PC-3 (cell line): ENCODE measurements around the gene SLC5A10. TPM values are rescaled to one million over a fixed set of nuclear protein-coding genes. Genes with fewer than 3 reads are reported as not detected.
A peak's percentile ranks its signal among the peaks of the same experiment; 100 is the strongest.

ENCODE experiments used
- ATAC-seq: fragments of 200-7000 bp; cut with Tn5 transposase; 2 replicates; pipeline ENCODE4 v1.9.1; 2020; ENCODE audit warnings: mild to moderate bottlenecking, moderate library complexity
- BruUV-seq: library from RNA; stranded (reverse); fragments of 400-500 nt; replicated peaks from 2 replicates; lab custom pipeline; 2021; lab: Mats Ljungman, UMichigan
- CTCF ChIA-PET: fragments of 300-600 bp; sonication (Branson Sonifier 250); formaldehyde crosslinking; loops from one replicate; lab custom pipeline; 2022; ENCODE audit warnings: antibody characterized with exemption; lab: Charles Lee
- POLR2A ChIA-PET: fragments of 300-600 bp; sonication (Branson Sonifier 250); formaldehyde crosslinking; loops from one replicate; lab custom pipeline; 2022; ENCODE audit warnings: antibody characterized with exemption; ENCODE audit not compliant: unreplicated experiment; lab: Charles Lee
- DNase-seq: peaks from one replicate; pipeline ENCODE4 v3.0.0-alpha.2; 2015
- H2AFZ ChIP-seq: fragments of 300-600 bp; sonication (generic); 2 replicates; pipeline ENCODE4 v1.6.0; 2016; ENCODE audit warnings: antibody characterized with exemption, low read length
- H3F3A ChIP-seq: fragments of 300-600 bp; sonication (generic); one replicate; pipeline ENCODE4 v1.6.0; 2017; ENCODE audit warnings: antibody characterized with exemption, low read length, control low read depth, mild to moderate bottlenecking; ENCODE audit not compliant: unreplicated experiment
- H3K27ac ChIP-seq: fragments of 300-600 bp; sonication (generic); 2 replicates; pipeline ENCODE4 v1.5.1; 2016; ENCODE audit warnings: mild to moderate bottlenecking, low read length
- H3K27me3 ChIP-seq: fragments of 300-600 bp; sonication (generic); 2 replicates; pipeline ENCODE4 v1.6.1; 2016; ENCODE audit warnings: low read length, mixed read lengths
- H3K36me3 ChIP-seq: fragments of 300-600 bp; sonication (generic); 2 replicates; pipeline ENCODE4 v1.6.1; 2016; ENCODE audit warnings: low read depth, mixed run types, low read length, mixed read lengths
- H3K4me1 ChIP-seq: fragments of 300-600 bp; sonication (generic); 2 replicates; pipeline ENCODE4 v1.5.1; 2016; ENCODE audit warnings: low read length; ENCODE audit not compliant: insufficient read depth
- H3K4me2 ChIP-seq: fragments of 300-600 bp; sonication (generic); 2 replicates; pipeline ENCODE4 v1.6.0; 2016; ENCODE audit warnings: low read length
- H3K4me3 ChIP-seq: fragments of 300-600 bp; sonication (generic); 2 replicates; pipeline ENCODE4 v1.5.1; 2016; ENCODE audit warnings: mild to moderate bottlenecking, low read length, mixed read lengths
- H3K79me2 ChIP-seq: fragments of 300-600 bp; sonication (generic); 2 replicates; pipeline ENCODE4 v1.6.1; 2017; ENCODE audit warnings: low read length, mixed read lengths
- H3K9ac ChIP-seq: fragments of 300-600 bp; sonication (generic); 2 replicates; pipeline ENCODE4 v1.6.0; 2016; ENCODE audit warnings: mild to moderate bottlenecking, low read length
- H3K9me2 ChIP-seq: fragments of 300-600 bp; sonication (generic); replicated peaks from 2 replicates; pipeline ENCODE4 v1.6.1; 2016; ENCODE audit warnings: mixed run types, low read length, mixed read lengths
- H3K9me3 ChIP-seq: fragments of 300-600 bp; sonication (generic); 2 replicates; pipeline ENCODE4 v1.6.1; 2016; ENCODE audit warnings: low read length, mixed read lengths
- H4K20me1 ChIP-seq: fragments of 300-600 bp; sonication (generic); 2 replicates; pipeline ENCODE4 v1.6.1; 2016; ENCODE audit warnings: low read length, mixed read lengths
- EZH2 ChIP-seq: fragments of 300-600 bp; sonication (generic); IDR thresholded peaks from one replicate; pipeline ENCODE4 v1.6.1; 2017; ENCODE audit warnings: antibody characterized with exemption, mild to moderate bottlenecking, low read length; ENCODE audit not compliant: unreplicated experiment
- EZH2phosphoT487 ChIP-seq: fragments of 300-600 bp; sonication (generic); IDR thresholded peaks from 2 replicates; pipeline ENCODE4 v1.6.1; 2018; ENCODE audit warnings: mild to moderate bottlenecking, antibody characterized with exemption, low read length, borderline replicate concordance
- intact Hi-C: fragments of 100-400 bp; cut with micrococcal nuclease; formaldehyde crosslinking; loops from 2 replicates; pipeline ENCODE4 v1.9.0; 2023
- total RNA-seq: library from RNA; depleted of rRNA; stranded (reverse); fragments of >200 nt; gene quantifications from 2 replicates; pipeline ENCODE4 v1.2.3, GENCODE V29; 2014
- TF ChIP-seq, protein P1 (sequence below): fragments of 300-600 bp; sonication (generic); conservative IDR thresholded peaks from 2 replicates; pipeline ENCODE4 v1.5.1; 2017; ENCODE audit warnings: antibody characterized with exemption, low read depth, mild to moderate bottlenecking, low read length

Gene SLC5A10
- total RNA-seq, 1 experiment from 2014 or later: not detected

DNA sequence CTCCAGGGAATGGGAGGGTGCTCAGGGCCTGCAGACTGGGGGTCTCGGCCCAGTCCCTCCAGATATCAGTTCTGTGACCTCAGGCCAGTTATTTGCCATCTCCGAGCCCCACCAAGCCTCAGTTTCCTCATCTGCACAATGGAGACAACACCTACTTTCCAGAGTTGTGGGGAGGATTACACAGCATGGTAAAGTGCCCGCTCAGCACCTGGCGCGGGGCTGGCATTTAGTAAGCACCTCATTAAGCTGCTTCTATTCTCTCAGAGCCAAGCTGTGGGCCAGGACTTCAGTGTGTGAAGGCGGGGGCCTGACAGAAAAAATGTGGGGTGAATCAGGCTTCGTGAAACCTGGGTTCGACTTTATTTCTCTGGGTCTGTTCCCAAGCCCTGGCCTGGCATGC lies 47.4 kb downstream of the SLC5A10 start:
- no peak overlapping the region for H3K27ac ChIP-seq
- no peaks in the 10 kb centered on the region for H3F3A ChIP-seq
- H3K9me2 ChIP-seq: no peaks in the 10 kb centered on the region
- H3K4me3 ChIP-seq: no peak overlapping the region
- H3K36me3 ChIP-seq: no peaks in the 10 kb centered on the region
- no peaks in the 10 kb centered on the region for H3K9me3 ChIP-seq
- H2AFZ ChIP-seq: no peak overlapping the region
- ChIA-PET POLR2A (no interaction called here), CTCF (no interaction called here)
- H3K27me3 ChIP-seq: no peaks in the 10 kb centered on the region
- H3K9ac ChIP-seq: no peak overlapping the region
- no peaks in the 10 kb centered on the region for H4K20me1 ChIP-seq
- H3K4me1 ChIP-seq: peaks cover 5% of the 10 kb centered on the region; the same call in 1 of the 2 replicates
- DNase-seq: no peak
- no peaks in the 10 kb centered on the region for H3K79me2 ChIP-seq
- no peak for ATAC-seq
- TF ChIP-seq, protein P1, sequence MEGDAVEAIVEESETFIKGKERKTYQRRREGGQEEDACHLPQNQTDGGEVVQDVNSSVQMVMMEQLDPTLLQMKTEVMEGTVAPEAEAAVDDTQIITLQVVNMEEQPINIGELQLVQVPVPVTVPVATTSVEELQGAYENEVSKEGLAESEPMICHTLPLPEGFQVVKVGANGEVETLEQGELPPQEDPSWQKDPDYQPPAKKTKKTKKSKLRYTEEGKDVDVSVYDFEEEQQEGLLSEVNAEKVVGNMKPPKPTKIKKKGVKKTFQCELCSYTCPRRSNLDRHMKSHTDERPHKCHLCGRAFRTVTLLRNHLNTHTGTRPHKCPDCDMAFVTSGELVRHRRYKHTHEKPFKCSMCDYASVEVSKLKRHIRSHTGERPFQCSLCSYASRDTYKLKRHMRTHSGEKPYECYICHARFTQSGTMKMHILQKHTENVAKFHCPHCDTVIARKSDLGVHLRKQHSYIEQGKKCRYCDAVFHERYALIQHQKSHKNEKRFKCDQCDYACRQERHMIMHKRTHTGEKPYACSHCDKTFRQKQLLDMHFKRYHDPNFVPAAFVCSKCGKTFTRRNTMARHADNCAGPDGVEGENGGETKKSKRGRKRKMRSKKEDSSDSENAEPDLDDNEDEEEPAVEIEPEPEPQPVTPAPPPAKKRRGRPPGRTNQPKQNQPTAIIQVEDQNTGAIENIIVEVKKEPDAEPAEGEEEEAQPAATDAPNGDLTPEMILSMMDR: no peak
- no peak for TF ChIP-seq EZH2phosphoT487
- intact Hi-C loops: no loop called here
- no TSS peak for BruUV-seq
- no peak overlapping the region for H3K4me2 ChIP-seq

DNA sequence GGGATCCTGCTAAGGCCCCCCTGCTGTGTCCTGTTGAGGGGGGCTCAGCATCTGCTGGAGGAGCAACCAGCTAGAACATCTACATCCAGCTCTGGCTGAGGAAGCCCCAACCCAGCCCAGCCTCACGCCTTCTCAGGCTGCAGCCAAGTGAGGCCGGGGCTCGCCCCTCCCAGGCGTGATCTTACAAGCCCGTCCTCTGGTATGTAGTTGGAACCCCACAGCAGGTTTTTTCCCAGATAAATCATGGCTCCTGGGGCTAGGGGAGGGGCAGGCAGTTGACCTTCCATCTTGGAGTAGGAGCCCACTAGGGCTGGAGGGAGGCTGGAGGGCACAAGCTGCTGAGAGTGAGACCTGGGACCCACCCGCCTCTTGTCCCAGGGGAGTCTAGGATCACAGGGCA lies 47.9 kb downstream of the SLC5A10 start:
- ATAC-seq (no peak), DNase-seq (no peak)
- Histone ChIP-seq H3K27me3 (no peaks in the 10 kb centered on the region), H3K4me3 (no peak overlapping the region), H3K27ac (peak overlapping the region; percentile 43; the same call in 1 of the 2 replicates), H3K4me2 (no peak overlapping the region), H3K36me3 (no peaks in the 10 kb centered on the region), H3K4me1 (peaks cover 5% of the 10 kb centered on the region; the same call in 1 of the 2 replicates), H4K20me1 (no peaks in the 10 kb centered on the region), H3K9ac (no peak overlapping the region), H2AFZ (no peak overlapping the region), H3K9me3 (no peaks in the 10 kb centered on the region), H3K9me2 (no peaks in the 10 kb centered on the region), H3K79me2 (no peaks in the 10 kb centered on the region), H3F3A (no peaks in the 10 kb centered on the region)
- intact Hi-C loops: no loop called here
- BruUV-seq: no TSS peak
- CTCF ChIA-PET: no interaction called here
- TF ChIP-seq EZH2phosphoT487: no peak
- no peak for TF ChIP-seq EZH2
- TF ChIP-seq, protein P1: no peak
- POLR2A ChIA-PET: no interaction called here

DNA sequence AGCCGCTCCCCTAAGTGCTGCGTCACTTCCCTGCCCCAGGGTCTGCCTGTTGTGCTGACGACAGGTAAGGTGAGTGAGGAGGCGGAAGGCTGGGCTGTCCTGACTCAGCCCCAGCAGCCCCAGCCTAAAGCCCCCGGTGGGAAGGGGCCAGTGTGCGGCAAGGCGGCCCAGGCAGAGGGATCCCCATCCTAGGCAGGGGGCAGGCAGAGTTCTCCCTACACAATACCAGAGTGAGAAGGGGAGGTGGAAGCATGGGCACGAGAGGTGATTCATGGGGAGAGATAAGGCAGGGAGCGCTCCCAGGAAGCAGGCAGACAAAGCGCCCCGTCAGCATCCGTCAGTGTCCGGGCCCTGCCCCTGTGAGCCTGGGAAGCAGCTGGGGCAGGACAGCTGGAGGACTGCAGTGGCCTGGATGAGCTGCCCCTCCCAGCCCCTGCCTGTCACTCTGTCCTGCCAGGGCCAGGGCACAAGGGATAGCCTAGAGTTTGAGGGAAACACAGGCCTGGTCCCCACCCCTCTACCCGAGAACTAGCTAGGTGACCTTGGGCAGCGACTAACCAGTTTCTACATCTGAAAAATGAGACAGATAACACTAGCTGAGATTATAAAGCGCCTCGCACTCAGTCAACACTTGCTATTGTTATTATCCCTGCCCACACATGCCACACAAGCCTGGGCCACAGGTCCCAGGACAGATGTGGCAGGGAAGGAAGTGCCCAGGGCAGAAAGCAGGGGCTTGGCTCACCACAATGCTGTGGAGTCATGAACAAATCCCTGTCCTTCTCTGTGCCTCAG lies 48.8 kb downstream of the SLC5A10 start:
- intact Hi-C loops: no loop called here
- Histone ChIP-seq H3F3A (no peaks in the 10 kb centered on the region), H3K36me3 (no peaks in the 10 kb centered on the region), H3K9me2 (no peaks in the 10 kb centered on the region), H3K9me3 (no peaks in the 10 kb centered on the region), H3K27me3 (no peaks in the 10 kb centered on the region), H3K4me1 (peaks cover 5% of the 10 kb centered on the region; the same call in 1 of the 2 replicates), H3K4me3 (no peak overlapping the region), H3K4me2 (no peak overlapping the region), H3K27ac (peak overlapping the region; percentile 43), H4K20me1 (no peaks in the 10 kb centered on the region), H3K9ac (no peak overlapping the region), H3K79me2 (no peaks in the 10 kb centered on the region), H2AFZ (no peak overlapping the region)
- BruUV-seq: no TSS peak
- DNase-seq (peak; percentile 34), ATAC-seq (peak; percentile 88)
- ChIA-PET CTCF (interaction anchor here (0.6 kb wide), 1 partner anchor 40 kb away, joined by 3 read pairs; no protein-coding TSS in a partner anchor), POLR2A (no interaction called here)
- TF ChIP-seq, protein P1: no peak
- TF ChIP-seq EZH2: no peak
- no peak for TF ChIP-seq EZH2phosphoT487
